Retina (tissue), 1 donor: ENCODE measurements around the gene ZDHHC24.

Experiments used
- DNase-seq: peaks from one replicate; pipeline ENCODE4 v3.0.0-alpha.2; 2016

ZDHHC24 gene

DNA sequence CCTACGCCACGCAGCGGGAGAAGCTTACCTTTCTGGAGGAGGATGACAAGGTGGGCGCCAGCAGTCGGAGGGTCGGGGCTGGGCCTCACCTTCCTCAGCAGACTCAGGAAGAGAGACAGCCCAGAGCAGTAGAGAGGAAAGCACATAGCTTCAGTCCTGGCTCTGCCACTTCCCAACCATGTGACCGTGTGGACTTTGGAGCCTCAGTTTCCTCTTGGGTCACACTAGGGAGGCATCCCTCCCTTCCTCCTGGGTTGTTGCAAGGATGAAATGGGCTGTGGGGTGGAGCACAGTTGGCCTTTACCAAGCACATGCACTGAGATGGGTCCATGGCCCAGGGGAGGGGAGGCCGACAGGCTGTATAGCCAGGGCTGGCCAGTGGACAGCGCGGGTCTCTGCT lies 52.7 kb downstream of the ZDHHC24 start:
- DNase-seq = no peak

DNA sequence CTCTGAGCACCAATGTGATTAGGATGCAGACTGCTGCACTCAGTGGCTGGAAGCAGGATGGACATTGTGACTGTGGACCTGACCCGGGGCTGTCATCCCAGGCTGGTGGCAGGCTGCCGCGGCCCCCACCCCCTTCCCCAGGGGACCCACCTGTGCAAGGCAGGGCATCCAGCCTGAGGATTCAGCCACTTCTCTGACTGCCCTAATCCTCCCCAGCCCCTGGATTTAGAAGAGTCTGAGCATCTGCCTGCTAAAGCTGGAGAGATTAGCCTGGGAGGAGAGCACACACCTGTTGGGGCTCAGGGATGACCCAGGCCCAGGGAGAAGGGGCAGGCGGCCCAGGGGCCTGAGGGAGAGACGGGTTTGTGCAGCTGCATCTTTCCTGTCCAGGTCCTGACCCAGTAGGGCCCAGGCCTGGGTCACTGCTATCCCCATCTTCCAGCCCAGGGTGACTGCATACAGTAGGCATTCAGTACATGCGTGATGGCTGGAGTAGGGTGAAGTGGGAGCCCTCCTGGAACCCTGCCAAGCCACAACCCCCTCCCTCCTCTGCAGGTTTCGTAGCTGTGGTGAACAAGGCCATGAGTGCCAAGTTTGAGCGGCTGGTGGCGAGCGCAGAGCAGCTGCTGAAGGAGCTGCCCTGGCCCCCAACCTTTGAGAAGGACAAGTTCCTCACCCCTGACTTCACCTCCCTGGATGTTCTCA lies 53.5 kb downstream of the ZDHHC24 start:
- DNase-seq = no peak

DNA sequence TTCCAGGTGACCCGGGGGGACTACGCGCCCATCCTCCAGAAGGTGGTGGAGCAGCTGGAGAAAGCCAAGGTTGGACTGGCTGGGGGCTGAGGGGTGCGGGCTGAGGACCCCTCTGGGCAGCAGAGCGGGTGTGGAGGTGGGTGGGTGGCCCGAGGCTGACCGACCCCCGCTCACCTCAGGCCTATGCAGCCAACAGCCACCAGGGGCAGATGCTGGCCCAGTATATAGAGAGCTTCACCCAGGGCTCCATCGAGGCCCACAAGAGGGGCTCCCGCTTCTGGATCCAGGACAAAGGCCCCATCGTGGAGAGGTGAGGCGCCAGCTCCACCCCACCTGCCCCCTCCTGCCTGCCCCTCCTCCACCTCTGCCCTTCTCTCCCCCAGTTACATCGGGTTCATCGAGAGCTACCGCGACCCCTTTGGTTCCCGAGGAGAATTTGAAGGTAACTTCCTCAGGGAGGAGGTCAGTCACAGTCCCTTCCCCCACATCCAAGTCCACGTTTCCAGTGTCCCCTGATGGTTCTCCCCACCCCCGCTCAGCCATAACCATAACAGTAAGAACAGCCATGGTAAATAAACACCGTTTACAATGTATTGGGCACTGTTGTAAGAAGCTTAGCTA lies 54.4 kb downstream of the ZDHHC24 start:
- no peak for DNase-seq

DNA sequence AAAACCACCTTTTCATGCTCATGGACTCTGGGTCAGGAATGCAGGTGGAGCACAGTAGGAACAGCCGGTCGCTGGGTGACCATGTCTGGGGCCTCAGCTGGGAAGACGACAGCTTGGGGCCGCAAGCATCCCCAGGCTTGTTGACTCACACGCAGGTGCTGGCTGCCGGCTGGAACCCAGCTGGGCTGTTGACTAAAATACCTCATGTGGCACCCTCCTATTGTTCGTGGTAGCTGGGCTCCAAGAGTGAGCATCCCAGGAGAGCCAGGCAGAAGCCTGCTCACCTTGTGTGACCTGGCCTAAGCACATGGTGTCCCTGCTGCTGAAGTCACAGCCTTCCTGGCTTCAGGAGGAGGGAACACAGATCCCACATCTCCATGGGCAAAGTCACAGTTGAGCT lies 56.2 kb downstream of the ZDHHC24 start:
- no peak for DNase-seq

DNA sequence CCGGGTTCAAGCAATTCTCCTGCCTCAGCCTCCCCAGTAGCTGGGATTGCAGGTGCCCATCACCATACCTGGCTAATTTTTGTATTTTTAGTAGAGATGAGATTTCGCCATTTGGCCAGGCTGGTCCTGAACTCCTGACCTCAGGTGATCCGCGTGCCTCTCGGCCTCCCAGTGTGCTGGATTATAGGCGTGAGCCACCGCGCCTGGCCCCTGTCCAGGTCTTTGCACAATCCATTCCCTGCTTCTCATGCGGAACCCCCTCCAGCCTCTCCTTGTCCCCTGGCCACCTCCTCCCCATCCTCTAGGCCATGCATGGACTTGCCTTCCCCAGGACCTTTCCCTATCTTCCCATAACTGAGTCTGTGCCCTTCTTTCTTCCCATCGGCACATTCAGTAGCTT lies 56.9 kb downstream of the ZDHHC24 start:
- no peak for DNase-seq

DNA sequence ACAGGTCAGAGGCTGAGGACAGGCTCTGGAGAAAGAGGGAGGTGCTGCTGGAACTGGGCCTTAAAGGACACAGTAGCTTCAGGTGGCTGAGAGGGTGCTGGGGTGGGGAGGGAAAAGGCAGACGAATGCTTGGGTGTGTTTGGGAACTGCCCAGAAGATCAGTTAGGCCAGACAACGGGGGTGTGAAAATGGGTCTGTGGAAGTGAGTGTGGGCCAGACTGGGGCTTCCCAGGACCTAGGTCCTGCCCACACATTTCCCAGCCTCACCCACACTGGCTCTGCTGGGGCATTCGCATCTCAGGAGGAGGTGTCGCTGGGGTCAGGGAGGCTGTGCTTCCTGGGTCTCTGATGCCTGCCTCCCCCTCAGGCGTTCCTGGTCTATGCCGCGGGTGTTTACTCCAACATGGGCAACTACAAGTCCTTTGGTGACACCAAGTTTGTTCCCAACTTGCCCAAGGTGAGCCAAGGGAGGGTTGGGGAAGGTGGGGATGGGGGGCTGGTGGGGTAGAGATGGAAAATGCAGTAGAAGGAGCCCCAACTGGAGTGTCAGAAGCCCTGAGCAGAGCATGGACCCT lies 61.0 kb downstream of the ZDHHC24 start:
- DNase-seq = no peak

DNA sequence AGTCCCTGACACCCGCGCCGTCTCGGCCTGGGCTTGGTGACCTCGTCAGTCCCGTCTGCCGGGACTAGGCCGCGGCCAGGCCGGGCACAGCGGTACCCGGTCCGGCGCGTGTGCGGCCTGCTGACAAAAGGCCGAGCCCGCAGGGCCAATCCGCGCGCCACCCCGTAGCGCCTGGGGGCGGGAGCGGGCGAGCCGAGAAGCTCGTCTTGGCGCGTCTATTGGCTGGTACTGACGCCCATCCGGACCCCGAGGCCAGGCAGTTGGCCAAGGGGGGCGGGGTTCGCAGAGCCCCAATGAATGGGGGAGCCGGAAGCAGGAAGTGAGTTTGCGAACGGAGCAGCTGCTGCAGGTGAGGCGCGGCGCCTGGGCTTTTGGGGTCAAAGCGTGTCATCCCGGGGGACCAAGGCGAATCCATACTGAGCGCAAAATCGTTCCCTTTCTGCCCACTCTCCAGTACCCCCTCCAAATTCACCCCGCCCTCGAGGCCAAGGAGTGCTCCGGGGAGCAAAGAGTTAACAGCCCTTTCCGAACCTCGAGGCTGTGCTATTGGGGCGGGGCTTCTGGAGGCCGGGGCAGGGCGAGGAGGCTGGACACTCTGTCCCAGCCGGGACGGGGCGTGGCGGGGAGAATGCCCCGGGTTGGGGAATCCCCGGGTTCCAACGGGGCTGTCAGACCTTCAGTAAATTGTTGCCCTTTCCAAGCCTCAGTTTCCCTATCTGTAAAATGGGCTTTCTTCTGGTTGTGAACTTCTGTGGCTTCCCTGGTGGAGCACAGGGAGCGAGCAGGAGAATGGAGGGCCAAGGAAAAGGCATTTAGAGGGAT lies 65.5 kb downstream of the ZDHHC24 start, which contains the start of gene DPP3:
TSS of gene DPP3 (plus strand) at position 318 of the 822 bp plus-strand sequence. CDS start 1,767 bp downstream, outside the sequence.
- peak; percentile 97 for DNase-seq

DNA sequence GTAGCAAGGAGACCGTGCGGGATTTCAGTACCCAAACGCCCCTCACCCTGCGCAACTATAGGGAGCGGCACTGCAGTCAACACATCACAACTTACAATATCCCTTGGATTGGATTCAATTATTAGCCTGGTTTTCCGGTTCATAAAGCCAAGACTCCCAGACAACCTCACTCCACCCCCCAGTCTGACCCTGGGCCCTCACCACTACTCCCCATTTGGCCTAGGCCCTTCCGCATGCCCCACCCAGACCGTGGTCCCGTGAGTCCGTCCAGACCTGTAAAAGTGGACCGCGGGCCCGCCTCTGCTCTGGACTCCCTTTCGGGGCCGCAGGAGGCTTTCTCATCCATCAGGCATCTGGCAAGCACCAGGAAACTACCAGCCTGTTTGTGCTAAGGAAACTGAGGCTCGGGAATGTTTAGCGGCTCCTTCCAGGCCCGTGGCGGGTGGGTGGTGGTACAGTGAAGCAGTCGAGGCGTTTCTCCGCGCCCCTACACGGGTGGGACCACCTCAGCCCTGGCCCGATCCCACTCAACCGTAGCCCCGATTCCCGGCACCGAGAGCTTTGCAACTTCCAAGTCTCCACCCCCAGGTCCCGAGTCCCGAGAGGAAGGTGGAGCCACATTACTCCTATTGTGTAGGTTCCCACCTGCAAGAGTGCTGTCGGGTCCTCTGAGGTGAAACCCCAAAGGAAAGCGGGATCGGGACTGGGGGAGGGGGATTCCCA lies 66.3 kb downstream of the ZDHHC24 start:
- DNase-seq = no peak

DNA sequence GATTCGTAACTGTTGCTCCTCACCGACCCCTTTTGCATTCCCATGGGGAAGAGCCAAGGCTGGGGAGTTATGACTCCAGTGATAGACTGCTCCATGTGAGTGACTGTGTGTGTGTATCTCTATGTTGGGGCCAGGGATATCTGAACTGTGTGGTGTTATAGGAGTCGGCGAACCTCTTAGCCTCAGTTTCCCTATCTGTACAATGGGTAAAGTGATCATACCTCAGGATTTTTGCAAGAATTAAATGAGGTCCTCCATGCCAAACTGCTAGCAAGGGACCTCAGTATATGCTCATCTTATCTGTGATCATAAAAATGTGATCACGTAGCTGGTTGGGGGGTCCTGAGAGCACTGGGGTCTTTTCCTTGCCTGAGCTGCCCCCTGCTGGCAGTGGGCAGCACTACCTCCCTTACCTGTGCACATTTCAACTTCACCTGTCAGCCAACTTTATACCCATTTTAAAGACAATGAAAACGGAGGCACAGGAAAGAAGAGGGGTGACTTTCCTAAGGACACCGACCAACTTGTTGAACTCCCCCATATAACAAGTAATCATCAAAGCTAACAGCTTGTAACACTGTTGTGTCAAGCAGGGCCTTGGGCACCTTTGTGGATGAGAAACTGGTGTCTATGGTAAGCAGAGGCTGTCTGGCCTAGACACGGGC lies 67.0 kb downstream of the ZDHHC24 start:
- peak; percentile 36 for DNase-seq

DNA sequence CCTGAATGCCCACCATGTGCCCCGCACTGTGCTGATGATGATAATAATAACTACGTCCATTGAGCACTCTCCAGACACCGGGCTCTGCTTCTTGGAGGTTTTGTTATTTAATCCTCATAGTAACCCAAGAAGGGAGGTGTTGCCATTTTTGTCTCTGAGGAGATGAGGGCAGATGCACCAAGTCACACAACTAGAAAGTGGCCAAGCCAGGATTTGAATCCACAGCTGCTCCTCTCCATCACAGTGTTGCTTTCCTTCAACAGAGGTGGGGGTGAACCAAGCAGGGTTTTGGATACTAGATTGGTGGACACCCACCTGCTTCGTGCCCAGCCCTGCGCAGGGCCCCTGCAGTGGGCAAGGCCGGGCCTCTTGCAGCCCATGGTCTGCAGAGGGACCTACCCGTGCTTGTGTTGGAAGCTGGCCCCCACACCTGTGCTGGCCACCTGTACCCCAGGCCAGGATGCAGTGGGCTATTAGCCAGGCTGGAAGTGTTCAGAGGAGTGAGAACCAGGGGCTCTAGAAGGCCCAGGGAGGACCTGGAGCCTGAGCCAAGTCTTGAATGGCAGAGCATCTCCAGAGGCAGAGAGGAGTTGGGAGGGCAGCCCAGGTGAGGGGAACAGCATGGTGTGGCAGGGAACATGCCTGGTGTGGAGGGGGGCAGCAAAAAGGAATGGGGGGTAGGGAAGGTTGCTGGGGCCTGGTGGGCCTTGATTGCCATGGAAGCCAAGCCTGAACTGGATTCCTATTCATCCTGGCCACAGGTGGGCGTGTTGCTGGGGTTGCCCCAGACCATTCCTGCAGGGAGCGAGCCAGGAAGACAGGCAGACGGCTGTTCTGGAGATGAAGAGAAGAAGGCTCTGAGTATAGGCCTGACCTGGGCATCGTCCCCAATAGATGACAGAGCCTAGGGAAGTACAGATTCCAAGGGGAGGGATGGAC lies 68.3 kb downstream of the ZDHHC24 start:
- no peak for DNase-seq

DNA sequence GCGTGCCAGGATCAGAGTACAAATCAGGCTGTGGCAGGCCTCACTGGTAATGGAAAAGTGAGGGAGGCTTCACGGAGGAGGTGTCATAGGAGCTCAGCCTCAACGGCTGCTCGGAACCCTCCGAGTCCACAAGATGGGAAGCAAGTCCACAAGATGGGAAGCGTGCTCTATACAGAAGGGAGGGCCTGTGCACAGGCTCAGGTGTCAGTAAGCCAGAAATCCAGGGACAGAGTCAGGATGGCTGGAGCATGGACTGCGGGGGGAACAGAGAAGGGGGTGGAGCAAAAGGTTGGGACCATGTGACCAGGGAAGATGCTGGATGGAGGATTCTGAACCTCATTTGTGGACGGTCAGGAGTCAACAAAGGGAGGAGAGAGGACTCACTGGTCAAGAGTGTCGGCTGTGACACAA lies 69.0 kb downstream of the ZDHHC24 start:
- DNase-seq = no peak

DNA sequence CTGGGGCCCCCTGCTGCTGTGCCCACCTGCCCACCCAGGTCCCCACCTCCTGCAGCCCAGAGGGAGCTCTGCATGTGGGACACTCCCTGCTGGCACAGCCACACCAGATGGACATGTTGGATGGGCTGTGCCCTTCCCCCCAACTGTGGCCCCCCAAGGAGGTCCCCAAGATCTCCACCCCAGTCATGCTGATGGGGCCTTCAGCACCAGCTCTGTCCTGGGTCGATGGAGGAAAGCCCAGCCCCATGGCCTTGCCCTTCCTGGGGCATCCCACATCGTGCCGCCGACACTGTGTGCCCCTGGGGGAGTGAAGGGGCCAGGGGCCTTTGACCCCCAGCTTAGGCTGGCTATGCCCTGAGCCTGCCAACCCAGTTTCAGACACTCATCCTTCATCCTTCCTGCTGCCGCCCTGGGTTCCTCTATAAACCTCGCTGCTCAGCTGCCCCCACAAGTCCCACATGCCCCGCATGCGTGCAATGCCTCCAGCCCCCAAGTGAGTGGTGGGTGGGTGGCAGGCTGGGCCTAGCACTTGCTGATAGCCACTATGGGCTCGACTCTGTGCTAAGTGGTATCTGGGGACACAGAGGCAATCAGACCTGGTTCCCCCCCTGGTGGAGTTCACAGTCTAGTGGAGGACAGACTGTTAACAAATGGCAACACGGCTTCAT lies 69.5 kb downstream of the ZDHHC24 start:
- DNase-seq = no peak

DNA sequence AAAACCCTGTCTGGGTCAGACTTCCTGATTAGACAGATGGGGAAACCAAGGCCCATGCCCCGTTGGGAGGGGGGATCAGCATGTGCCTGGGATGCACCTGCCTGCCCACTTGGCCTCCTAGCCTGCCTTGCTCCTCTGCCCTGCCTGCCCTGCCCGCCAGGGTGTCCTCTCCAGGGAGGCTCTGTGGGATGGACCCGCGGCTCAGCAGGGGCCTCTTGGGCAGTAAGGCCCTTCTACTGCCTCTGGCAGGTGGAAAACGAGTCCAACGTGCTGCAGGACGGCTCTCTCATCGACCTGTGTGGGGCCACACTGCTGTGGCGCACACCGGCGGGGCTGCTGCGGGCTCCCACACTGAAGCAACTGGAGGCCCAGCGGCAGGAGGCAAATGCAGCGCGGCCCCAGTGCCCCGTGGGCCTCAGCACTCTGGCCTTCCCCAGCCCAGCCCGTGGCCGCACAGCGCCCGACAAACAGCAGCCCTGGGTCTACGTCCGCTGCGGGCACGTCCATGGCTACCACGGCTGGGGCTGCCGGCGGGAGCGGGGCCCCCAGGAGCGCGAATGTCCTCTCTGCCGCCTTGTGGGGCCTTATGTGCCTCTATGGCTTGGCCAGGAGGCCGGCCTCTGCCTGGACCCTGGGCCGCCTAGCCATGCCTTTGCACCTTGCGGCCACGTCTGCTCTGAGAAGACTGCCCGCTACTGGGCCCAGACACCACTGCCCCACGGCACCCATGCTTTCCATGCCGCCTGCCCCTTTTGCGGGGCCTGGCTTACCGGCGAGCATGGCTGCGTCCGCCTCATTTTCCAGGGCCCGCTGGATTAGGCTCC lies 70.3 kb downstream of the ZDHHC24 start:
- DNase-seq = no peak

DNA sequence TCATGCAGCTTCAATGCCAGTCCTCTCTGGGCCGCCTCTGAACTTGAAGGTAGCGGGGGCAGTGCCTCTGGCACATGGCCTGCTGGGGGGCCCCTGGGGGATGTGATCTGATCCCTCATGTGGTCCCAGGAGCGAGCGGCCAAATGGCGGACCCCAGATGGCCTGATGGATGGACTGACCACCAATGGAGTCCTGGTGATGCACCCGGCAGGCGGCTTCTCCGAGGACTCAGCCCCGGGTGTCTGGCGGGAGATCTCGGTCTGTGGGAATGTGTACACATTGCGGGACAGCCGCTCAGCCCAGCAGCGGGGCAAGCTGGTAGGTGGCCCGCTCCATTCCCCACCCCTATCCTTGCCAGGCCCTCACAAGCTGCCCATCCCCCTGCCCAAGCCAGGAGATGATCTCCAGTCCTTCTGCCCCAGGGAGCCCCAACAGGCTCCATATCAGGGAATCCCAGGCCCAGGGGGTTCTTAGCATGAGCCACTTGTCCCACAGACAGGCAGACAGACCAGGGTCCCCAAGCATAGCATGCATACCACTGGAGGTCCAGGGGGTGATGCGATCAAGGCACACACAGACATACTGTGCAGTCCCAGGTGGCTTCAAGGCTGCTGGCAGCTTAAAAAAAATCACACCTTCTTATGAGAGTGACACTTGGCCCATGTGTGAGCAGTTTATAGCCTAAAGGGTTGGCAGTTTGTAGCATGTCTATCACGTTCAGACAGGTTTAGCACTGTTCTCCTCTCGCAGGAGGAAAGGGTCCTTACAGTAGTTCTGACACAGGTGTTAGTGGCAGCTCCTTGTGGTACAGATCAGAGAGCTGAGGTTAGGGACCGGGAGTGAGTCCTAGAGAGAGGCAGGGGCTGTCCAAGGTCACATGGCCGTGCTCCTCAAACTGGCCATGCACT lies 72.0 kb downstream of the ZDHHC24 start:
- no peak for DNase-seq

DNA sequence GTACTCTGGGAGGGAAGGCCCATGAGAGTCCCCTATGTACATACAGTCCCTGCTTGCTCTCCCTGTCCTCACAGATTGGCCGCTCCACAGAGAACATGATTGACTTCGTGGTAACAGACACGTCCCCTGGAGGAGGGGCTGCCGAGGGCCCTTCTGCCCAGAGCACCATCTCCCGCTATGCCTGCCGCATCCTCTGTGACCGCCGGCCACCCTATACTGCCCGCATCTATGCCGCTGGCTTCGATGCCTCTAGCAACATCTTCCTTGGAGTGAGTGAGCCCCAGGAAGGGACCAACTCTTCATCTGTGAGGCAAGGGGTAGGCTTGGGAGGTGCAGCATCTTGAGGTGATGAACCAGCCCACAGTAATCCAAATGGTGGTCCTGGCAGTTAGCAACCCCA lies 72.7 kb downstream of the ZDHHC24 start:
- DNase-seq = no peak

DNA sequence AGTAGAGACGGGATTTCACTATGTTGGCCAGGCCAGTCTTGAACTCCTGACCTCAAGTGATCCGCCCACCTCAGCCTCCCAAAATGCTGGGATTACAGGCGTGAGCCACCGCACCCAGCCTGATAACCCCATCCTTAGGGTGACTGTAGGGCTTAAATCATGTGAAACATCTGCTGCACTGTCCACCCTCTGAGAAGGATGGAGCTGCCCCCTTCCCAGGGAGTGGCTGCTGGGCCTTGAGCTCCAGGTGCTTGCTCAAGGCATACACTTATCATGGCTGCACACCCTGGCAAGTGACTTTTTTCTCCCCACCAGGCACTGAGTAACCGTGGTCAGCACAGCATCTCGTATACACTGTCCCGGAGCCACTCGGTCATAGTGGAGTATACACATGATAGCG lies 73.8 kb downstream of the ZDHHC24 start:
- no peak for DNase-seq

DNA sequence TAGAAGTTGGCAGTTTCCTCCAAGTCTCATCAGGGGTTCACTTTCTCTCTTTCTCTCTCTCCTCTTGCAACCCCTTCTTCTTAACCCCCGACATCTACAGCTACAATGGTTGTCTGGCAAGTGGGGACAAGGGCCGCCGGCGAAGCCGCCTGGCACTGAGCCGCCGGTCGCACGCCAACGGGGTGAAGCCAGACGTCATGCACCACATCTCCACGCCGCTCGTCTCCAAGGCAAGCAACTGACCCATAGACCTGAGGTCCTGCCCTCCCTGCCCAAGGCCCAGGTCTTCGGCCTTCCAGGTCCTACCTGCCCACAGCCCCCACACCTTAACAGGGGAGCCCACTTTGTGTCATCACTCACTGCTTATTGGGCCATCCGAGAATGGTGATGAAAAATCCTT lies 74.7 kb downstream of the ZDHHC24 start:
- DNase-seq = no peak
